WTC11 (cell line): ENCODE results near the gene DSTN. TPM values are rescaled to one million over a fixed set of nuclear protein-coding genes. Genes with fewer than 3 reads are reported as not detected.

Experiments used
- ATAC-seq: fragments of 200-7000 bp; cut with Tn5 transposase; 2 replicates; pipeline ENCODE4 v1.10.0; 2021; ENCODE audit warnings: mild to moderate bottlenecking, moderate library complexity
- CTCF ChIA-PET: fragments of 300-600 bp; sonication (Branson Sonifier 250); formaldehyde crosslinking; loops from one replicate; lab custom pipeline; 2021; ENCODE audit warnings: antibody characterized with exemption; lab: Charles Lee
- POLR2A ChIA-PET: fragments of 350-600 bp; sonication (Branson Sonifier 250); formaldehyde crosslinking; loops from one replicate; lab custom pipeline; 2021; ENCODE audit warnings: antibody characterized with exemption; lab: Charles Lee
- DNase-seq: peaks from one replicate; pipeline ENCODE4 v3.0.0; 2021; ENCODE audit warnings: low spot score
- H3K27ac Mint-ChIP-seq: 2 replicates; pipeline ENCODE4 v1.8.0; 2021; ENCODE audit warnings: mixed read lengths
- H3K27me3 Mint-ChIP-seq: 2 replicates; pipeline ENCODE4 v1.8.0; 2021; ENCODE audit warnings: low read depth, mild to moderate bottlenecking, moderate library complexity, mixed read lengths
- H3K36me3 Mint-ChIP-seq: 2 replicates; pipeline ENCODE4 v1.8.0; 2021; ENCODE audit warnings: mixed read lengths
- H3K4me1 Mint-ChIP-seq: 2 replicates; pipeline ENCODE4 v1.8.0; 2022; ENCODE audit warnings: mixed read lengths
- H3K4me3 Mint-ChIP-seq: 2 replicates; pipeline ENCODE4 v1.8.0; 2021; ENCODE audit warnings: mild to moderate bottlenecking, moderate library complexity, mixed read lengths
- H3K9me3 Mint-ChIP-seq: 2 replicates; pipeline ENCODE4 v1.8.0; 2021; ENCODE audit warnings: mixed read lengths
- ATF1 ChIP-seq: sonication (generic); formaldehyde crosslinking; IDR thresholded peaks from 2 replicates; pipeline ENCODE4 v1.8.1; 2023; ENCODE audit warnings: mild to moderate bottlenecking, moderate library complexity, missing genetic modification reagents
- CREB1 ChIP-seq: sonication (generic); formaldehyde crosslinking; IDR thresholded peaks from 2 replicates; pipeline ENCODE4 v1.8.0; 2023; ENCODE audit warnings: mild to moderate bottlenecking, missing genetic modification reagents
- CREM ChIP-seq: sonication (generic); formaldehyde crosslinking; IDR thresholded peaks from 2 replicates; pipeline ENCODE4 v1.8.1; 2022; ENCODE audit warnings: mild to moderate bottlenecking, missing genetic modification reagents, moderate library complexity
- CTCF ChIP-seq: fragments of 200-600 bp; IDR thresholded peaks from 2 replicates; pipeline ENCODE4 v1.8.0; 2022; ENCODE audit warnings: antibody characterized with exemption
- E2F1 ChIP-seq: sonication (generic); formaldehyde crosslinking; IDR thresholded peaks from 2 replicates; pipeline ENCODE4 v1.8.0; 2022; ENCODE audit warnings: mild to moderate bottlenecking, missing genetic modification reagents
- E2F4 ChIP-seq: sonication (generic); formaldehyde crosslinking; IDR thresholded peaks from 2 replicates; pipeline ENCODE4 v1.8.1; 2022; ENCODE audit warnings: low read depth, mild to moderate bottlenecking, moderate library complexity, missing genetic modification reagents, borderline replicate concordance
- EMX1 ChIP-seq: fragments of 250-450 bp; sonication (Bioruptor Pico); IDR thresholded peaks from 2 replicates; pipeline ENCODE4 v1.8.0; 2021; ENCODE audit warnings: mild to moderate bottlenecking
- FOXK1 ChIP-seq: sonication (generic); formaldehyde crosslinking; IDR thresholded peaks from 2 replicates; pipeline ENCODE4 v1.8.0; 2022; ENCODE audit warnings: mild to moderate bottlenecking, moderate library complexity, missing genetic modification reagents
- FOXP1 ChIP-seq: sonication (generic); formaldehyde crosslinking; IDR thresholded peaks from 2 replicates; pipeline ENCODE4 v1.8.0; 2022; ENCODE audit warnings: missing genetic modification reagents, mild to moderate bottlenecking, moderate library complexity, borderline replicate concordance
- FOXP4 ChIP-seq: sonication (generic); formaldehyde crosslinking; IDR thresholded peaks from 2 replicates; pipeline ENCODE4 v1.8.0; 2022; ENCODE audit warnings: mild to moderate bottlenecking, missing genetic modification reagents
- MXD4 ChIP-seq: fragments of 250-450 bp; sonication (Bioruptor Pico); IDR thresholded peaks from 2 replicates; pipeline ENCODE4 v1.8.0; 2021; ENCODE audit warnings: mild to moderate bottlenecking, moderate library complexity, borderline replicate concordance
- NFYB ChIP-seq: sonication (generic); formaldehyde crosslinking; conservative IDR thresholded peaks from 2 replicates; pipeline ENCODE4 v1.8.0; 2022; ENCODE audit warnings: low read depth, missing genetic modification reagents
- NR1H2 ChIP-seq: sonication (generic); formaldehyde crosslinking; IDR thresholded peaks from 2 replicates; pipeline ENCODE4 v1.9.0; 2021; ENCODE audit warnings: mild to moderate bottlenecking, moderate library complexity, missing genetic modification reagents
- NR2C2 ChIP-seq: sonication (generic); formaldehyde crosslinking; IDR thresholded peaks from 2 replicates; pipeline ENCODE4 v1.8.0; 2022; ENCODE audit warnings: mild to moderate bottlenecking, missing genetic modification reagents
- NR3C1 ChIP-seq: sonication (generic); formaldehyde crosslinking; conservative IDR thresholded peaks from 2 replicates; pipeline ENCODE4 v1.8.1; 2023; ENCODE audit warnings: low read depth, mild to moderate bottlenecking, missing genetic modification reagents
- OVOL2 ChIP-seq: fragments of 250-450 bp; sonication (Bioruptor Pico); IDR thresholded peaks from 2 replicates; pipeline ENCODE4 v1.9.0; 2021; ENCODE audit warnings: mild to moderate bottlenecking, borderline replicate concordance
- USF1 ChIP-seq: sonication (generic); formaldehyde crosslinking; IDR thresholded peaks from 2 replicates; pipeline ENCODE4 v1.8.0; 2022; ENCODE audit warnings: mild to moderate bottlenecking, missing genetic modification reagents
- ZNF396 ChIP-seq: fragments of 250-450 bp; sonication (Bioruptor Pico); IDR thresholded peaks from 2 replicates; pipeline ENCODE4 v1.8.0; 2021; ENCODE audit warnings: mild to moderate bottlenecking, moderate library complexity, borderline replicate concordance
- ZNF532 ChIP-seq: fragments of 250-450 bp; sonication (Bioruptor Pico); IDR thresholded peaks from 2 replicates; pipeline ENCODE4 v1.9.0; 2021; ENCODE audit warnings: mild to moderate bottlenecking, borderline replicate concordance
- ZSCAN18 ChIP-seq: fragments of 250-450 bp; sonication (Bioruptor Pico); IDR thresholded peaks from 2 replicates; pipeline ENCODE4 v2.1.2; 2022; ENCODE audit warnings: mild to moderate bottlenecking, moderate library complexity
- total RNA-seq: library from RNA; stranded (reverse); gene quantifications from 3 replicates; pipeline ENCODE4 v1.2.3, GENCODE V29; 2021

DSTN gene
- total RNA-seq, 1 experiment from 2014 or later = 153 TPM

GRCh38 chr20:17542993-17543412 lies 26.9 kb upstream of the DSTN start:
- no peaks in the 10 kb centered on the region for H3K27me3 Mint-ChIP-seq
- no peaks in the 10 kb centered on the region for H3K9me3 Mint-ChIP-seq
- CTCF ChIA-PET = no interaction called here
- ATAC-seq (no peak), DNase-seq (no peak)
- H3K36me3 Mint-ChIP-seq = no peaks in the 10 kb centered on the region
- POLR2A ChIA-PET = no interaction called here
- TF ChIP-seq FOXK1 (CRISPR knock-in tag) (no peak), FOXP4 (CRISPR knock-in tag) (no peak), CREM (CRISPR knock-in tag) (no peak)
- no peaks in the 10 kb centered on the region for H3K4me1 Mint-ChIP-seq
- no peak overlapping the region for H3K27ac Mint-ChIP-seq
- no peak overlapping the region for H3K4me3 Mint-ChIP-seq

GRCh38 chr20:17543531-17544131 lies 26.2 kb upstream of the DSTN start:
- Mint-ChIP-seq H3K9me3 (no peaks in the 10 kb centered on the region), H3K27me3 (no peaks in the 10 kb centered on the region), H3K4me1 (no peaks in the 10 kb centered on the region), H3K4me3 (no peak overlapping the region), H3K27ac (no peak overlapping the region), H3K36me3 (no peaks in the 10 kb centered on the region)
- CTCF ChIA-PET = interaction anchor here (0.7 kb wide), 1 partner anchor 93 kb away, joined by 3 read pairs; no protein-coding TSS in a partner anchor
- POLR2A ChIA-PET = no interaction called here
- TF ChIP-seq CTCF = no peak
- no peak for TF ChIP-seq ZSCAN18 (CRISPR knock-in tag)
- no peak for TF ChIP-seq NR2C2 (CRISPR knock-in tag)
- no peak for TF ChIP-seq EMX1 (CRISPR knock-in tag)
- TF ChIP-seq FOXK1 (CRISPR knock-in tag) = no peak
- TF ChIP-seq NFYB = no peak
- TF ChIP-seq E2F4 (CRISPR knock-in tag) = no peak
- TF ChIP-seq ATF1 = no peak
- TF ChIP-seq NR3C1 (CRISPR knock-in tag) = no peak
- TF ChIP-seq OVOL2 (CRISPR knock-in tag) = no peak
- TF ChIP-seq ZNF396 (CRISPR knock-in tag) = no peak
- TF ChIP-seq E2F1 = no peak
- TF ChIP-seq MXD4 (CRISPR knock-in tag) = no peak
- no peak for TF ChIP-seq USF1 (CRISPR knock-in tag)
- no peak for TF ChIP-seq CREB1 (CRISPR knock-in tag)
- no peak for TF ChIP-seq FOXP1
- no peak for TF ChIP-seq NR1H2 (CRISPR knock-in tag)
- TF ChIP-seq ZNF532 (CRISPR knock-in tag) = no peak
- DNase-seq (no peak), ATAC-seq (no peak)
